ENCODE data around the gene ZFP37. TPM values are rescaled to one million over a fixed set of nuclear protein-coding genes. Genes with fewer than 3 reads are reported as not detected.
"Not testable (repeated sequence)": the region's sequence is repeated elsewhere in the genome, so short reads cannot be mapped to it uniquely, and the experiment has no call there.

The ZFP37 gene
- total and polyA plus RNA-seq, 2 of the 4 experiments (the other 2 are of a cell fraction) = 0.84 to 3.6 TPM

DNA sequence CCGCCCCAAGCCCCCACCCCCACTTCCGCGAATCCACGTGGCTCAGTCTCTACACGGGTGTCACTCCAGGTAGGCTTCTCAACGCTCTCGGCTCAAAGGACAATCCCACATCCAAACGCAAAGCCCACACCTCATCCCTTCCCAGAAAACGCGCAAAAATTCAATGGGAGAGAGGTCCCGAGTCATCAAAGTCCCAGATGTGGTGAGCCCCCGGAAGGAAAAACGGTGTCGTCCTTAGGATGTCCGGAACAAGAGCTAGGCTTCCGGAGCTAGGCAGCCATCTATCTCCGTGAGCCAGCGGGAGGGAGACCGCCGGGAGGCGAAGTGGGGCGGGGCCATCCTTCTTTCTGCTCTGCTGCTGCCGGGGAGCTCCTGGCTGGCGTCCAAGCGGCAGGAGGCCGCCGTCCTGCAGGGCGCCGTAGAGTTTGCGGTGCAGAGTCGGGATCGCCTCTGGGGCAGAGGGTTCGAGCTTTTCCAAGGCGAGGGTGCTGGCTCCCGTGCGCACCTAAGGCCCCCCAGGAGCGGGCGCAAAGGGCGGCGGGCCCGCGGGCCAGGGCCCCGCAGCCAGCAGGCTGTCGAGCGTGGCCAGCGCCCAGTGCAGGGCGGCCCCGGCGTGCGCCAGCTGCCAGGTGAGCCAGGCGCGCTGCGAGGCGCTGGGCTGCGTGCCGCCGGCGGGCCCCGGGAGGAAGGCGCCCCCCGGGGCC lies 3.2 kb upstream of the ZFP37 start:
- peak overlapping the region; percentile 79 for H2AFZ ChIP-seq (replicated peaks; ENCODE audit: low read length, poor library complexity)
- H4K8ac ChIP-seq (ENCODE audit: low read depth in 2 of 2, low read length in 2 of 2) = peak overlapping the region in 1 of 2 experiments; percentile 35; a peak in 1 of 4 replicates
- H3K9ac ChIP-seq (ENCODE audit: low read depth, low read length); H2BK15ac ChIP-seq (ENCODE audit: low read depth, low read length); H2AK9ac ChIP-seq (replicated peaks; ENCODE audit: low read depth, low read length, poor library complexity); ATAC-seq (ENCODE audit: low read depth); H3K18ac ChIP-seq (ENCODE audit: low read depth, low read length); H3K27ac ChIP-seq (ENCODE audit: insufficient read depth, low read length); H2BK120ac ChIP-seq (ENCODE audit: low read depth, low read length); H3K23ac ChIP-seq (ENCODE audit: low read depth, low read length); H3K4me1 ChIP-seq (ENCODE audit: control insufficient read depth, insufficient read depth, low read length); DNase-seq; intact Hi-C loops (cut with micrococcal nuclease); BruUV-seq (replicated peaks); H2BK5ac ChIP-seq (ENCODE audit: low read depth, low read length, poor library complexity, severe bottlenecking); in situ Hi-C loops (cut with MboI; ENCODE audit: low sequenced_read_pairs); H3K9me1 ChIP-seq (ENCODE audit: insufficient read depth, low read length); H2BK20ac ChIP-seq (ENCODE audit: low read depth, low read length); H3K14ac ChIP-seq (replicated peaks; ENCODE audit: low read depth, low read length); H3K36me3 ChIP-seq (ENCODE audit: control insufficient read depth, insufficient read depth, low read length); H4K20me1 ChIP-seq (ENCODE audit: insufficient read depth, low read length); H4K5ac ChIP-seq (ENCODE audit: low read depth, low read length); CTCF ChIA-PET; H4K91ac ChIP-seq (ENCODE audit: insufficient read depth, low read depth, low read length); dilution Hi-C loops (cut with HindIII; ENCODE audit: low sequenced_read_pairs, unreplicated experiment); H3K56ac ChIP-seq (ENCODE audit: extremely low read depth, insufficient read depth, low read length); H3K4ac ChIP-seq (ENCODE audit: low read depth, low read length); H2AK5ac ChIP-seq (ENCODE audit: low read depth, low read length): not testable (repeated sequence)
- H3K27me3 ChIP-seq (ENCODE audit: control insufficient read depth, insufficient read depth, low read length) = peaks cover 24% of the 10 kb centered on the region
- H3K79me1 ChIP-seq (ENCODE audit: low read depth in 1 of 2, low read length in 2 of 2) = peaks cover 9 to 11% of the 10 kb centered on the region in 2 experiments; a peak in 3 of 4 replicates
- H3K9me3 ChIP-seq (ENCODE audit: control insufficient read depth, insufficient read depth, low read length) = peaks cover 34% of the 10 kb centered on the region
- POLR2A ChIA-PET (ENCODE audit: unreplicated experiment) = interaction anchor here (0.6 kb wide), 1 partner anchor 161 kb away, joined by 4 read pairs; the partner anchor contains the start of genes FKBP15 and SLC31A1
- peak overlapping the region; percentile 32 for H3K4me3 ChIP-seq (ENCODE audit: insufficient read depth, low read depth, low read length)
- peak overlapping the region; percentile 54 for H3K4me2 ChIP-seq (ENCODE audit: low read depth, low read length)
- 0% methylated on average over 3 of the region's 61 CpGs; no CpG with 5 or more reads in 1 of the 2 experiments for WGBS, 2 experiments (ENCODE audit: extremely low coverage in 2 of 2, insufficient read length in 1 of 2)

Data from IMR-90 (cell line).